Fibroblast of the aortic adventitia (primary cell): ENCODE results near the gene SYMPK. TPM values are rescaled to one million over a fixed set of nuclear protein-coding genes. Genes with fewer than 3 reads are reported as not detected.
A peak's percentile ranks its signal among the peaks of the same experiment; 100 is the strongest.
"Not testable (repeated sequence)": the region's sequence is repeated elsewhere in the genome, so short reads cannot be mapped to it uniquely, and the experiment has no call there.

Source experiments
- DNase-seq: peaks from one replicate; pipeline ENCODE4 v3.0.0-alpha.2; 2010; ENCODE audit warnings: low read depth
- H3K4me3 ChIP-seq: 2 replicates; pipeline ENCODE4 v1.5.1; 2011; ENCODE audit warnings: low read depth, mild to moderate bottlenecking, control low read depth, low read length, moderate library complexity
- CTCF ChIP-seq: IDR thresholded peaks from 2 replicates; pipeline ENCODE4 v1.5.1; 2011; ENCODE audit warnings: mild to moderate bottlenecking, low read length, control low read depth, inconsistent platforms; ENCODE audit not compliant: insufficient read depth
- total RNA-seq: library from RNA; depleted of rRNA; stranded (reverse); fragments of >200 nt; gene quantifications from 2 replicates; pipeline ENCODE4 v1.2.3, GENCODE V29; 2012; ENCODE audit warnings: low replicate concordance

The SYMPK gene
- total RNA-seq, 1 donor: 38.1 TPM

DNA sequence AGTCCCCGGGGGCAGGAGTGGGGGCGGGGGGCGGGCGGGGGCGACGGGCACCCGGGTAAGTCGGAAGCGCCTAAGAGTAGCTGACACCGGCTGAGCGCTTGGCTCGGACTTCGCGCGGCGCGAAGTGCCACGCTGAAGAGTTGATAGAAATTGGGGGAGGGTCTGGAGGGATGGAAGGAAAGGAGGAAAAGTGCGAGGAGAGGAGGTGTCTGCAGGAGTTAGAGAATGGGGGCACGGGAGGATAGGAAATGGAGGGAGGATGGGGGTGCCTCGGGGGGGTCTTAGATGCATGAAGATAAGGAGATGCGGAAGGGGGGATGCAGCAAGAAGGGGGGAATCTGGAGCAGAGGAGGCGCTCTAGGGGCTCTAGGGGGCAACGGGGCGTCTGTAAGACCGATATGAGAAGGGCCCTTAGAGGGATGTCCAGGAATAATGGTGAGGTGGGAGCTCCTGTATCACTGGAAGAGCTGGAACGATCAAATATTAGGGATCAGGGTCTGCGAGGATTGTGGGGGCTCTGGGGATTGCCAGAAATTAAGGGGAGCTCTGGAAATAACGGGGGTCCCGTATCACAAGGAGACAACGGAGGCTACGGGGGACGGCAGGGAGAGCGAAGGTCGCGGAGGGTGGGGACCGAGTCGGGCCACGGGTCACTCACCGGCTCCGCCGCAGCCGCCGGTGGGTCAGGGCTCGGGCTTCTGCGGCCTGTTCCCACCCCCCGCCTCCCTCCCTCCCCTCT lies 39.1 kb upstream of the SYMPK start, which contains the start of gene MYPOP:
MYPOP (minus strand) TSS at position 702 of the 739 bp plus-strand sequence. CDS start 840 bp downstream, outside the sequence.
- DNase-seq: no peak
- H3K4me3 ChIP-seq: peak within 1 kb of the TSS; percentile 84
- TF ChIP-seq CTCF: no peak

- peak; percentile 51 for DNase-seq
- H3K4me3 ChIP-seq: peak overlapping the region; percentile 84
- TF ChIP-seq CTCF: no peak
Observed at GRCh38 chr19:45901432-45901911, 38.5 kb upstream of the SYMPK start.

DNA sequence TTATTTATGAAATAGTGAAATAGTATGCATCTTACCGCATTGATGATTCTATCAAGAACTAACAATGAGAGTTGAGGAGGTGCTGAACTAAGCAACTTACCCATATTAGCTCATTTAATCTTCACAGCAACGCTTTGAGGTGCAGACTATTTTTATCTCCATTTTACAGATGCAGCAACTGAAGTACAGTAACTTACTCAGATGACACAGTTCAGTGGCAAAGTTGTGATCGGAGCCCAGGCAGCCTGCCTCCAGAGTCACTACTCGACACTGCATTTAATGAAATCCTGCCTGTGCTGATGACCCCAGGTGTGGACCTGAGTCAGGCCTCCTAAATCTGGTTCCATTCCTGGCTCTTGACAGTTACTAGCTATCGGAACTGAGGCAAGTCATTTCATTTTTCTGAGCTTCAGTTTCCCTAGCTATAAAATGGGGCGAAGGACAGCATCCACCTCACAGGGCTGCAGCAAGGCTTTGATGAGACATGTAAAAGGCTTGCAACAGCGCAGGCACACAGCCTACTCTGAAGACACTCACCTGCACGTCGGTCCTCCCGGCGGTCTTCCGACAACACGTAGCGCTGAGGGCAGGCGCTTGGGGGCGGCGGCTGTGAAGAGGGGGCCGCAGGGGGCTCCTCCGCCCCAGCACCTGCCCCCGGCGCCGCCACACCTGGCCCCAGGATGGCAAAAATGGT lies 37.9 kb upstream of the SYMPK start:
- no peak for DNase-seq
- peak overlapping the region; percentile 84 for H3K4me3 ChIP-seq
- no peak for TF ChIP-seq CTCF

DNA sequence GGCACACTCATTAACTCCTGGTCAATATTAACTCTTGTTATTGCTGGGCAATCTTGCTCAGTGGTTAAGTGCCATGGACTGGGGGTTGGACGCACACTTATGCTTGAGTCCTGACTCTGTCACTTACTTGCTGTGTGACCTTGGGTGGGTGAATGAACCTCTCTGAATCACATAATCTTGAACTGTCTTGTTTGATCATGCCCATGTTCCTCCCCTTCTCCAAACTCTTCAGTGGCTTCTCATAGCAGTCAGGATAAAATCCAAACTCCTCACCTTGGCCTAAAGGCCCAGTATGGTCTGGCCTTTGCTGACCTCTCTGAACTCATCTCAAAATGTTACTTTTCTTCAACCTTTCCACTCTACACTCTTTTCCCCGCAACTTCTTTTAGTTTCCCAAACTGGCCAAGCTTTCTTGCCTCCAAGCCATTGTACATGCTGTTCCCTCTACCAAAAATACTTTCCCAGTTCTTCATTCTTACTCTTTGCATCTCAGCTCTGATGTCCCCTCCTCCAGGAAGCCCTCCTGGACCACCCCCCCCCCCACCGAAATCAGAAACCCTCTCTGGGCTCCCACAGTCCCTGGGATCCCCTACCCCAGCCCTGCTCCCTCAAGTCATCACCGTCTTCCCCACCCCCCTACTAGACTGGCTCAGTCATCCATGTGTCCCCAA lies 37.1 kb upstream of the SYMPK start:
- TF ChIP-seq CTCF: no peak
- no peak overlapping the region for H3K4me3 ChIP-seq
- DNase-seq: no peak

- no peak for DNase-seq
- TF ChIP-seq CTCF: no peak
- H3K4me3 ChIP-seq: no peak overlapping the region
Observed at GRCh38 chr19:45899253-45899652, 36.3 kb upstream of the SYMPK start.

- DNase-seq: no peak
- no peak for TF ChIP-seq CTCF
- H3K4me3 ChIP-seq: no peak overlapping the region
Observed at GRCh38 chr19:45897261-45897812, 34.4 kb upstream of the SYMPK start.

DNA sequence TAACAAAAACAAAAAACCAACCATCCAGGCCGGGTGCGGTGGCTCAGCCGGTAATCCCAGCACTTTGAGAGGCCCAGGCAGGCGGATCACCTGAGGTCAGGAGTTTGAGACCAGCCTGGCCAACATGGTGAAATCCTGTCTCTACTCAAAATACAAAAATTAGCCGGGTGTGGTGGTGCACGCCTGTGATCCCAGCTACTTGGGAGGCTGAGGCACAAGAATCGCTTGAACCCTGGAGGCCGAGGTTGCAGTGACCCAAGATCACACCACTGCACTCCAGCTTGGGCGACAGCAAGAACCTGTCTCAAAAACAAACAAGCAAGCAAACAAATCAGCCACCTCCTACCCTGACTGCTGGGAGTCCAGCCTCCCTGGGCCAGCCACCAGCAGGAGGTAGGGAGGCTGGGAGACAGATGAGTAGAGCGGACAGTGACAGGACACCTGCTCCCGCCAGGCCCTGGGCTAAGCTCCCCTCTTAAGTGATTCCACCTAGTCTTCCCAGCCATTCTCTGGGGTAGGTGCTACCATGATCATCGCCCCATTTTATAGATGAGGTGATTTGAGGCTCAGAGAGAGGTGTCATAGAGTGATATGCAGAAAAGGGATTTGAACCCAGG lies 33.1 kb upstream of the SYMPK start:
- H3K4me3 ChIP-seq: not testable (repeated sequence)

More for the DNA sequence above, 33.1 kb upstream of the SYMPK start:
- not testable (repeated sequence) for DNase-seq
